HG03432 (cell line): ENCODE measurements around the gene NRN1.

Source experiments
- ATAC-seq: cut with Tn5 transposase; IDR thresholded peaks from one replicate; pipeline ENCODE4 v1.9.1; 2021; ENCODE audit warnings: mild to moderate bottlenecking, moderate library complexity; ENCODE audit not compliant: unreplicated experiment

Gene NRN1

DNA sequence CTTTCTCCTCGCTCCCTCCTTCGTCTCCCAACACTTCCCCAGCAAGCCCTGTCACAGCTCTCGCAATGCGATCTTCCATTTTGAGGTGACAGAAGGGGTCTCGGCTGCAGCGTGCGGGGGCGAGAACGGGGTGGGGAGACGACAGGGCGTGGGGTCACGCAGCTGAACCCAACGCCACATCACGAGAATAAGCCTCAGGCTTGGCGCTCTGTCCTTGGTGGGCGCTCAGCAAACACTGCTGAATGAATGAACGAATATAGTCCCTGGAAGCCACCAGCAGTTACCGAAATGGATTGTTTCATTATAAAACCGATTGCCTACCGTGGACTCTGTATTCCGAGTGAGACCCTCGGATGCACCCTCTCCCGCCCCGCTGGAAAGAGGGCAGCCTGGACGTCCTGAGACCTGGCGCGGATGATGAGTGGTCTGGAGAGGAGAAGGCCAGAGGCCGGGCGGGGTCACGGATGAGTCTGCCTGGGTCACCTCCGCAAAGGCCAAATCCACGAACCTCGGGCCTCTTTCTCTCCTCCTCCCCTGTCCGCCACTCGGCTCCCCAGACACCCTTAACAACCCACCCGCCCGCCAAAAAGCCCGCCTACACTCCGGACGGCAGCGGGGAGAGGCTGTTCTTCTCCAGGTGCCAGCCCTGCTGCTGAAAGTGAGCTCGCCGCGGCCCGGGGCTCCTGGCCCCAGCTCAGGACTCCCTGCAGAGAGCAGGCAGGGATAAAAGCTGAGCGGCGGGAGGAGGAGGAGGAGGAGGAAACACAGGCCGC, 3.7 kb downstream of the NRN1 start:
- ATAC-seq = no peak

DNA sequence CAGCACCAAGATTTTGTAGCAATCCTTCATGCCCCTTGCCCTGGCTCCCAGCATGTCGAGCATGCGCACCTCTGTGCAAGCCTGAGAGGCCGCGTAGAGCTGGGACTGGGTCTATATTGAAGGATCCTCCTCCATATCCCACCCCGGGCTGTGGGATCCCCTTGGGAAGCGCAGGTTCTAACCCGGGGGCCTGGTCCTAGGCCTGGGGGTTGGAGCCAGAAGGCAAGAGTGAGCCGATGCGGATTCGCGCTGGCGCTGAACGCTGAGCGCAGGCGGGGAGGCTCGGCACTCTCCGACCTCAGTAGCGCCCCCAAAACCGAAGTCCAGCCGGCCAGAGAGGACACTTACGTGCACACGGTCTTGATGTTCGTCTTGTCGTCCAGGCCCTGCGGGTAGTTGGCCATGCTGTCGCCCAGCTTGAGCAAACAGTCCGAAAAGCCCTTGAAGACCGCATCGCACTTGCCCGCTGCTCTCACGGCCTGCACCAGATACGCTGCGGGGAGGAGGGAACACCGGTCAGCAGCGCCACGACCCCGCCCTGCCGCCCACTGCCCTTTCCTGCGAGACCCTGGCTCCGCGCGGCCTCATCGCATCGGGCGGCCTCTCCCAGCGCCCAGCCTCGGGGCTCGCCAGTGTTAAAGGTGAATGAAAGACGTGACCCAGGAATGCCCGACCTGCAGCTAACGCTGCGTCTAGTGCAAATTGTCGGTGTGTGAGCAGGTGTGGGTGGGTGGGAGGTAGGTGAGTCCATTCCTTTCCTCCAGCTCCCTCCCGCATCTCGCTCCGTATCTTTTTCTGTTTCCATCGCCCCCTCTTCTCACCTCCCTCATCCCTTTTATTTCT, 4.5 kb downstream of the NRN1 start:
- no peak for ATAC-seq

DNA sequence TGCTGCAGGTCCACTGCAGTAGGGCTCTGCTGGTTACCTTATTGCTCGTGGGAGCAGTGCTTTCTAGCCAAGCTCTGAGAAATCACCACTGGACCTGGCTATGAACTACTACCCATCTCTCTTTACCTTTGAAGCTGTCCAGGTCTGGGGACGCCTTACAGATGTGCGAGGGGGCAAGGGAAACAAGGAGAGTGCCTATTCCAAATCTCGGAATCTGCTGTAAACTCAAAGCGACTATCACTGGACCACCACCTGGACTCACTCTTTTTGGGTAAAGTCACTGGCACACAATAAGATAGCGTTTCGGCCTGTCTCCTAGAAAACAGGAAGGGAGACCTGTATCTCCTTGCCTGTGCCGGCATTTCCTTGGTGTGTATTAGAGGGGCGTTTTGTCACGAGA, 5.3 kb downstream of the NRN1 start:
- no peak for ATAC-seq

DNA sequence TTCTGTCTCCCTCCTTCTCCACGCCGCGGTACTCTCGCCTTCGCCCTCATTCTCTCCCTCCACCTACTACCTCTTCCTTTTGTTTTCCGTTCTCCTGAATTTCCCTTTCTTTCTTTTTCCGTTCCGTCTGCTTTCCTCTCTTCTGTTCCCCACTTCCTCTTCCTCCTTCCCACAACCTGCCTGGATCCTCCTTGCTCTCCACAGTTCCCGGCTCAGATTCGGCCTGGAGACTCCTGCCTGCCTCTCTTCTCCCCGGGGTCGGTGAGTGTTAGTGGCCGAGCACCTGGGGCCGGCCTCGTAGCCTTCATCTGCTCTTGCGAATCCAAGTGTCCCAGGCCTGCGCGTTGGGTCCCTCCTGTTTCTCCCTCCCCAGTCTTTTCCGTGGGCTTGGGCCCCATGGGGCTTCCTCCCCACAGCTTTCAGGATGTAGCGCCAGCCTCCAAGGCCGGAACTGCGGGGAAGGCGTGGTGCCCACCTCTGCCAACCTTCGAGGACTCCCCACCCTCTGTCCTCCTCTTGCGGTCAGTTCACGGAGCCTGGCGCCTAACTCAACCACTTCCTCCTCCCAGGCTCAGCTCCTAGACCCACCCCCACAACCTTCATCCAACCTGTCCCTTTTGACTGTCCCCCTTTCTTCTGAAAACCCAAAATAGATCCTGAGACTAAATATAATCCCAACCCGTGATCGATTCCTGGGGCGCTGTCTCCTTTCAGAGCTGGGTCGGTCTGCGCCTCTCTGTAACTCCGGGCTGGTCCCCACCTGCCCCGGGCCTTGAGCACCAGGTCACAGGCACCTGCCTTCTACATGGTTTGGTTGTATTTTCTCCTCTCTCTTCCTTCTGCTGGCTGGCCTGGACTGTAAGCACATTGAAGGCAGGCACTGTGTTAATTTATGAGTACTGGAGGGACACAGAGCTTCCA, 6.8 kb downstream of the NRN1 start:
- no peak for ATAC-seq

DNA sequence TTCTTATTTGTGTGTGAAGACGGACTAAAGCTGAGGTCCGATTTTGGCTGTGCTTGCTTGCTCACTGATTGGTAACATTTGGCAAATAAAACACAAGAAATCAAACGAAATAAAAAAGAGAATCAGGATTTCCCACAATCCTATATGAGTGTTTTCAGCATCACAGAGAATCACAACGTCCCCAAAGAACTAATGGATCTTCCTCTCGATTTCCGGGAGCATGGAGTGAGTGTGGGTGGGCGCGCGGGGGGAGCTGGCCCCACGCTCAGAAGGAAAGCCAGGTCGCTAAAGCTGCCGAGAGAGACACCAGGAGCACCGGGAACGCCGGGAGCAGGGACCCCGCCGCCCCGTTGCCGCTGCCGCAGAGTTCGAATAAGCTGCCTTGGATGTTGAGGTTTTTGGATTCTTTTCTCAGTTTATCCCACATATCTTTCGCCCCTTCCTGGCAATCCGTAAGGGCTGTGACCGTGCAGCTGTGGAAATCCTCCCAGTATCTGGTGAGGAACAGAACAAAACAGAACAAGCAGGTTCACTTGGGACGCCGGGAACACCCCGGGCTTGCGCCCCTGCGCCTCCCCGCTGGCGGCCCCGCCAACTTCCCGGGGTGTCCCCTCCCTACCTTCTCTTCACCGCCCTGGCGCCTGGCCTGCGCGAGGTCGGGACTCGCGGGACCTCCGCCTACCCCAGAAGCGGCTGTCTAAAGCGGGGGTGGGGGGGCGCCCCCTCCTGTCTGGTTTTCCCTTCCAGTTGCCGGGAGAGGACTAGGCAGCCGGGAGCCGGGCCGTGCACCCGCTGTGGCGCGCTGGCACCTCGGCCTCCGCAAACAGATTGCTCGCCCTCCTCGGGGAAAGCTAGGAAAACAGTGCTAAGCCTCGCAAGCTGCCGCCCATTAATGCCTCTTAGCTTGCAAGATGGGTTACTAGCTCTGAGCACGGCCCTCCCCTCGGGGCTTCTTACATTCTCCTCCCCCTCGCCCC, 7.7 kb downstream of the NRN1 start:
- no peak for ATAC-seq

DNA sequence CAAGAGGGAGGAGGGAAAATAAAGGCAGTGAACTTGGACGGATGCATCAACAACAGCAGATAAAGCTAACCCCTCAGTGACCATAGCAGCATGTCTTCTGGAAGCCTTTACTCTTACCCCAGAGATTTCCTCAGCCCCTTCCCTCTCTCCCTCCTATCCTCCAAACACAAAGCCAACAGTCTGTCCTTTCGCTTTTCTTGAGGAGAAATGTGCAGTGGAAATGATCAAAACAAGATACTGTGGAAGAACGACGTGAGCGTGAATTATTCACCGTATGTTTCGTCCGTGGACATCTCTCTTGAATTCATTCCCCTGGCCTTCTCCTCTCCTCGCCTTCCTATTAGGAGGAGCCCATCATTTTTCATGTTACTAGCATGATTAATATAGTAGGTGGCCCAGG, 8.5 kb downstream of the NRN1 start:
- ATAC-seq = no peak

DNA sequence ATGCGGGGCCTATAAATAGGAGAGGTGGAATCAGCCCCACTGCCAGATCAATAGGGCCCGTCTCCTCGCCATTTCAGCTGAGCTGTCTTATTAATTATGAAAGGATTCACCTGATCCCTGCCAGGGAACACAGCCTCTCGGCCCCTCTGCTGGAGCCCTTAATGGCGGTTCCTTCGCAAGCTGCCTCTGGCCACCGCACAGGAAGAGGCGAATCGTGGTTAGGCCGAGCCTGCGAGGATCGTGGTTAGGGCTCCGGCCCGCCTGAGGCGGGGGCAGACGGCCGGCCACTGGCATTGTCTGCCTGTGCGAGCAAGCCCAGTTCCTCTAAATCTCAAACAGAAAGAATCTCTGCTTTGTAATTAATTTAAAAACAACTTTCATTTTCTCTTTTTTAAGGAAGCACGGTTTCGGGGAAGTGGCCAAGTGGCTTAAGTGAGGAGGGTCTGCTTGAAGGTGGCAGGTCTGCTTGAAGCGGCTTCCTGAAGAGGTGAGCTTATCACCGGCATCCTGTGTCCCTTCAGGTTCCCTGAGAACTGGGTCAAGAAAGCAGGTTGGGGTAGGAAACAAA, 9.2 kb downstream of the NRN1 start:
- no peak for ATAC-seq

DNA sequence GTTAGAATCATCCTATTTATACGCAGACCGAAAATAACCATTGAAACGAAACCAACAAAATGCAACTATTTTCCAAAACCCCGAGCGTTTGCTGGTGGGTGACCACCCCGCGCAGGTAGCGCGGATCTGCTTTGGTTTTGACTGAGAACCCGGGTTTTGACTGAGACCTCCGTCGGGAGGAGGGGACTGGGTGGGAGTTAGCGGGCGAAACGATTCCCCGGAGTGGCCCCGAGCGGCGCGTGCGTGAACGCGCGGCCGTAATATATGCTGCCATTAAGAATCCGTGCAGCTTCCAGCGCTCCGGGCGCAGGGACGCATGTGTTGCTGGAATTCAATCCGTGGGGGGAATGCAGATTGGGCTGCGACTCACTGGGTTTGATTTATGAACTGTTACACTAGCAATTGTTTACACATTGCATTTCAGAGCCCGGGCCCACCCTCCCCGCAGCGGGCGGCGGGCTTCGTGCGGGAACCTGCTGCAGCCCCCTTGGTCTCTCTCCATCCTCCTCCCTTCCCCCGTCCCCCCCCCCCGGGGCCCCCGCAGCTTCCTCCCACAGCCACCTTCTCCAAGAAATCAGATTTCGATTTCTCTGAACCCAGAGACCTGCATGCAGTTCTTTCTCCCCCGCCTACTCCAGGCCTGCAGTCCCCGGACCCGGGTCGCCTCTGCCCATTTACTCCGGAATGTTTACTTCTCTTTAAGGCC, 9.9 kb downstream of the NRN1 start:
- no peak for ATAC-seq

DNA sequence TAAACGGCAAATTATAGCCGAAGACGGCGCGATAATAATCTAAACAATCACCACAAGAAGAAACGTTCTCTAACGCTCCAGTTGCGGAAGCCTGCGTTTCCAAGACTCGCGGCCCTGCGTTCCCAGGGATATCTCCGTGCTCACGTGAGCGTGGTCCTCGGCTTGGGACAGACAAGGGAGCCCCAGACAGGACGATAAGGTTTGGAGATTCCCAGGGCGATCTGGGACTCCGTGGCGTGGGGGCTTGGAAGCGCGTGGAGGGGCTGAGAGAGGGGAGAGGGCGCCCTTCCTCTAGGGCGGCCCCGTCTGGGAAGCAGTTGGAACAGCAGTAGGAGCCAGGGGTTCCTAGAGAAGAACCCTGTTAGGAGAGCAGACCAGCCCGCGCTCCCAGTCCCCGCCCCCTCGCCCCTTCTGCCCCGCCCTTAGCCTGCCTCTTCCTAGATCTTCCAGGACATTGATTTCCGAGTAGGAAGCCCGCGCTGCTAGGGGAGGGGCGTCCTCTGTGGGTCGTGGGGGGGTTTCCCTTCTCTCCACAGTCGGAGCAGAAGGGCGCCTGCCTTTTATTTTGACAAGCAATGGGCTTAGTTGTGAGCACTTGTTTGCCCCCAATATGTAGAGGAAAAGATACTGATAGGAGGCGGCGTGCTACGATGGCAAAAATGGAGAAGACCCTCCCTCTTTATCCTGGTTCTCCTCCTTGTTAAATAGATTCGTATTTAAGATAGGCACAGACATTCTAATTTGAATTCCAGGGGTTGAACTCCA, 10.6 kb downstream of the NRN1 start:
- ATAC-seq = no peak

DNA sequence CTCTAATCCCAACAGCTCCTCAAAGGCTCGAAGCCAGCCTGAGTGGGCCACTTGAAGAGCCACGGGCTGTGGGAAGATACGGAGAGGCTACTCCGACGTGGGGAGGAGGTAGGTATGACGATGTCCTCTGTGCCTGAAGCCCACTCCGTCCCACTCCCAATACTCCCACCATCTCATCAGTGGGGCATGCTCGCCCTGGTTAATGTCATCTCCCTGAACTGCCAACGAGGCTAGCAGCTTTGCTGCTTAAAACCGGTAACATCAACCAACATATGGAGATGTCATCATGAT, 11.1 kb downstream of the NRN1 start:
- ATAC-seq = no peak

DNA sequence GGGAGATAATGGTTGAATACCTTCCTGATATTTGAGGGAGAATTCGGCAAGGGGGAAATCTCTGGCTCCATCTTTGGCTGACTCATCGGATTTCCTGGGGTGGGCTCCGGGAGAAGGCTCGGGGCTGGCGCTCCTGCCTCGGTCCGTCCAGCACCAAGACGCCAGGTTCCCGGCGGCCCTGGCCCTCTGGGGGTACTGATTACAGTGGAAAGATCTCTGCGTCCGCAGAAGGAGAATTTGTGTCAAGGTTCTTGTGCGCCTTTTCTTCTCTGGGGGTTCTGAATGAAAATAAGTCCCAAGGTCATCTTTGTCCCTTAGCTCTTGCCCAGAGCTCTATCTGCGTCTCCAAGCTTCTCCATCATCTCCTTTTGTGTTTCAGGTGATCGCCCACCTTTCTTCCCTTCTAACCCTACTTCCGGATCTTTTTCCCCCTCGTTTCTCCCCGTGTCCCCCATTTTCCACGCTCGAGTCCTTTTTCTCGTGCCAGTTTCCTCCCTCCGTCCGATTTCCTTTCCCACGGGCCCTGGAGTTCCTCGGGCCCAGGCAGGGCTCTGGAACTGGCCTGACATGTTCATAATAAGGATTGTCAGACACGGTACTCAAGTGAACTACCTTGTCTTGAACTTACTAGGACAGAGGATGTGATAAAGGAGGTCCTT, 11.6 kb downstream of the NRN1 start:
- no peak for ATAC-seq

DNA sequence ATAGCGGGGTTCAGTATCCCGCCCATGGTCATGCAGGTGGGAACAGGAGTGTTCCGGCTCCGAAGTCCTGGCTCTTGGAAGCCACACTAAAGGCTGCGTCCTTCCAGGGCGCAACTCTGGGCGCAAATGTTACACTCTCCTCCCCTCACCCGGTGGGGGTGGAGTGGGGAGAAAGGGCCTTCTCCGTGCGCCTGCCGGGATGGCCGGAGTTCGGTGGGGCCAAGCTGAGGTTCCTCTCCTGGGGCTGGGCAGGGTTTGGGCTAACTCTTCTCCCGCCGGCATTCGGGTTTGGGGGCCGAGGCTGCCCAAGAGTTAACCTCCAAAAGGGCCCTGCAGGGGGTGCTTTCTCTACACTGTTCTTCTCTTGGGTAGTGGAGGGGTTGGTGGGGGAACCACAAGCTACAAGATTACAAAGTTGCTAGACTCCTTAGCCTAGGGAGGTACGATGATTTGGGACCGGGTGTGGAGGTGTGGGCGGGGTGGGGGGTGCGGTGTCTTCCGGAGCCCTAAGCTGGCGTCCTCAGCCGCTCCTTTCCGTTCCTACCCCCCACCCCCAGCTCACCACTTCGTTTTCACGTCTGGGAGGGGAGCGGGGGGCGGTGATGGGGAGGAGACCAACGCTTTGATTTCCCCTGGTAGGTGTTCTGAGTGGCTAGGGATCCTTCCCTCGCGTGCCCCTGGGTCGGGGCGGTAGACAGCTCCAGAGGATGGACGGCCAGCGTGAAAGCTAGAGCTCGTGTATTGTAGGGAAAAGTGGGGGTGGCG, 12.3 kb downstream of the NRN1 start:
- no peak for ATAC-seq

DNA sequence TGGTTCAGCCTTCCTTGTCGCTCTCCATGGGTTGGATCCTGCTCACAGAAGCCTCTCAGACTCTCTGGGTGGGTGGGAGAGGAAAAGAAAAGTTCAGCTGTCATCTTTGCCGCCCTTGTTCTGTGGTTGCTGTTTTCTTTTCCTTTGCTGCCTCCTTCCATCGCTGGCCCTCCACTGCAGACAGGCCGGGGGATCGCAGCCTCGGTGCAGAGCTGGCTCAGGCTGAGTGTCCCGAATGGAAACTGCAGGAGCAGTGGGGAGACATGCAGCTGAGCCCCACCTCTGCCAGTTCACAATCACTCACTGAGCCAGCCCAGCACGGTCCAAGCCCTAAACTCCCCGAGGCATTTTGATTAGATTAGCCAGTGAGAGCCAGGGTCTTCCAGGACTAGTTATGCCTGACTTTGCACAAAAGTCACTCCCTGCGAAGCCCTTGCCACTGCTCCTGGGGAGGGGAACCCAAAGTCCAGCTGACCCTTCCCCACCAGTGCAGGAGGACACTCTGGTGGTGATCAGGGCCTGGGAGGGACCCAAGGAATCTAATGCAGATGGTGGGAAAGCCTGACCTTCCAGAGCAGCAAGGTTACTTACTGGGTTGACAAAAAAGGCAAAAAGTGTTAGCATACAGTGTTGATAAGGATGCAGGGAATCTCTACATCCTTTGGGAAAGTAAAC, 14.0 kb downstream of the NRN1 start:
- ATAC-seq = no peak

DNA sequence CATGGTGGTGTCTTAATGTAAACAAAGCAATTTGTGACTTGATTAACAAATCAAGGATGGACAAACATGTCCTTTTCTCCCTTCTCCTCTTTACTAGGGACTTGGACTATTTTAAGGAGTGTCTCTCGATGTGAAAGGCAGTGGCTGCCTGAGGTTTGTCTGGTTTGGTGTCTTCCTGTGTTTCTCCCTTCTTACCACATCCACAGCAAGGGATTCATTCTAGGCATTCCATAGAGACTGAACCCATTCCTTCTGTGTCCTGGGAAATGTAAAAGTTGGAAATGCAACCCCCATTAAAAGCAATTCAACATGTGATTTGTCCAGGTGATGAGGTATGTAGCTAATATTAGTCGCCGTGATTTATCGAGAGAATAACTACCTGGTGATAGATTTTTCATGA, 15.9 kb downstream of the NRN1 start:
- no peak for ATAC-seq

DNA sequence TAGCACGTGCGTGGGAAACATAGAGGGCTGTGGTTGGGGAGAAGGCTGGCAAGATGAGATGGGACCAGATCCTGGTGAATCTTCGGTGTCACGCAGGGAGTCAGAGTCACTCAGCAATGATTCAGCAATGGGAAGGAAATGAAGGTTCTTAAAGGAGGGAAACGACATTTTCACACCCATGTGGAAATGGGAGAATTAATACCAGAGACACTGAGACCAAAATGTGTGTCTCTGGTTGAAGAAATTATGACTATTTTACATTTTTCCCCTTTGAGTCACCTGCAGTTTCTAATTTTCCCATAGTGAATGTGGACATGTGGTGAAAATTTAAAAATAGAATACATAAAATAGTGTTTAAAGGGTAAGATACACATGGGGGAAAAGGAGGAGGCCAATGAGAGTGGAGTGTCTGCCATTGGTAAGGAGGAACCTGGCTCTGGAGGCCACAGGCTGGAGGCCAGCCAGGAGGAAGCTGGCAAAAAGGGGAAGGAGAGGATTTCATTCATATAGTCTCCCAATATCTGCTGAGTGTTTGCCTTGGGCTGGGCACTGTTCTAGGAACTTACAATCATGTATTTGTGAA, 17.5 kb downstream of the NRN1 start:
- ATAC-seq = no peak

DNA sequence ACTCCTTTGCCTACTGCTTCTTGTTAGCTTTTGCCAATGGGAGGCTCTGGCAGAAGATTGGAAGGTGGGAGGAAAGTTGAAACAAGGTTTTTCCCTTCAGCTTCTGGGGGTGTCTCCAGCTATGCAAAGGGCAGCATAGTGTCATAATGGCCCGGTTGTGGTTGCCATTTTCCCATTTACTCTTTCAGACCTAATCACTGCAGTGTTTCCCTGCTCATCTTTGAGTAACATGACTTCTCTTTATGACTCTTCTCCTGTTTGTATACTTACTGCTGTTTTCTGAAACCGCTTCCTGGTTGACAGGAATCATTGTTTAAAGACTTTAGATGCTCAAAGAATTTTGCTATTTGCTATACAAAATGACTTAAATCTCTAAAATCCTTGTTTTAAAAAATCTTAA, 19.9 kb downstream of the NRN1 start:
- ATAC-seq = no peak
